ENCODE data around the gene MICA. TPM values are rescaled to one million over a fixed set of nuclear protein-coding genes. Genes with fewer than 3 reads are reported as not detected.

Gene MICA
- total and polyA plus RNA-seq, 9 of the 15 experiments (the other 6 are each of a cell fraction or from before 2014, with no cell fraction given) = 11.8 to 24.6 (median 16.7) TPM

- TF ChIP-seq ZBTB26 (CRISPR knock-in tag; IDR thresholded peaks at IDR 0.05) = no peak
- no peak for TF ChIP-seq ZBTB33 (CRISPR knock-in tag; IDR thresholded peaks at IDR 0.05)
- no peak for TF ChIP-seq SMARCA5 (IDR thresholded peaks at IDR 0.05)
- TF ChIP-seq TCF7 (IDR thresholded peaks at IDR 0.05; ENCODE audit: borderline replicate concordance) = no peak; the same call in 1 of the 2 replicates
- TF ChIP-seq ZNF282 (CRISPR knock-in tag; IDR thresholded peaks at IDR 0.05) = no peak
- no peak for TF ChIP-seq RFX7 (CRISPR knock-in tag; IDR thresholded peaks at IDR 0.05)
- no peak for TF ChIP-seq ZNF778 (CRISPR knock-in tag; IDR thresholded peaks at IDR 0.05)
- TF ChIP-seq ZNF707 (CRISPR knock-in tag; conservative IDR thresholded peaks at IDR 0.05) = no peak
- no peak for TF ChIP-seq ZNF232 (CRISPR knock-in tag; IDR thresholded peaks at IDR 0.05)
- TF ChIP-seq BRF1 (IDR thresholded peaks at IDR 0.05; ENCODE audit: borderline replicate concordance, extremely low read depth, insufficient read length) = no peak
- no peak; a peak in 1 of 6 replicates for TF ChIP-seq ZBTB11 (CRISPR knock-in tag; IDR thresholded peaks at IDR 0.05)
- TF ChIP-seq HNRNPH1 (optimal IDR thresholded peaks at IDR 0.05; ENCODE audit: low read depth, low read length) = no peak
- TF ChIP-seq KHSRP (IDR thresholded peaks at IDR 0.05) = no peak
- TF ChIP-seq PYGO2 (tag; IDR thresholded peaks at IDR 0.05) = no peak
- peak; percentile 42; the same call in 1 of the 2 replicates for TF ChIP-seq MBD2 (IDR thresholded peaks at IDR 0.05; ENCODE audit: borderline replicate concordance, low read depth)
- no peak for TF ChIP-seq ZNF79 (CRISPR knock-in tag; IDR thresholded peaks at IDR 0.05; ENCODE audit: low read depth)
- TF ChIP-seq MXI1 (IDR thresholded peaks at IDR 0.05; ENCODE audit: low read depth, low read length) = no peak
- TF ChIP-seq GMEB1 (CRISPR knock-in tag; IDR thresholded peaks at IDR 0.05) = no peak
- no peak for TF ChIP-seq ETS2 (tag; IDR thresholded peaks at IDR 0.05; ENCODE audit: borderline replicate concordance, poor library complexity, severe bottlenecking)
These were observed 2.7 kb upstream of the MICA start (continued) for GRCh38 chr6:31400467-31401289.
